Measurements from ENCODE around the gene FAM221B.
A peak's percentile ranks its signal among the peaks of the same experiment; 100 is the strongest.

The FAM221B gene

DNA sequence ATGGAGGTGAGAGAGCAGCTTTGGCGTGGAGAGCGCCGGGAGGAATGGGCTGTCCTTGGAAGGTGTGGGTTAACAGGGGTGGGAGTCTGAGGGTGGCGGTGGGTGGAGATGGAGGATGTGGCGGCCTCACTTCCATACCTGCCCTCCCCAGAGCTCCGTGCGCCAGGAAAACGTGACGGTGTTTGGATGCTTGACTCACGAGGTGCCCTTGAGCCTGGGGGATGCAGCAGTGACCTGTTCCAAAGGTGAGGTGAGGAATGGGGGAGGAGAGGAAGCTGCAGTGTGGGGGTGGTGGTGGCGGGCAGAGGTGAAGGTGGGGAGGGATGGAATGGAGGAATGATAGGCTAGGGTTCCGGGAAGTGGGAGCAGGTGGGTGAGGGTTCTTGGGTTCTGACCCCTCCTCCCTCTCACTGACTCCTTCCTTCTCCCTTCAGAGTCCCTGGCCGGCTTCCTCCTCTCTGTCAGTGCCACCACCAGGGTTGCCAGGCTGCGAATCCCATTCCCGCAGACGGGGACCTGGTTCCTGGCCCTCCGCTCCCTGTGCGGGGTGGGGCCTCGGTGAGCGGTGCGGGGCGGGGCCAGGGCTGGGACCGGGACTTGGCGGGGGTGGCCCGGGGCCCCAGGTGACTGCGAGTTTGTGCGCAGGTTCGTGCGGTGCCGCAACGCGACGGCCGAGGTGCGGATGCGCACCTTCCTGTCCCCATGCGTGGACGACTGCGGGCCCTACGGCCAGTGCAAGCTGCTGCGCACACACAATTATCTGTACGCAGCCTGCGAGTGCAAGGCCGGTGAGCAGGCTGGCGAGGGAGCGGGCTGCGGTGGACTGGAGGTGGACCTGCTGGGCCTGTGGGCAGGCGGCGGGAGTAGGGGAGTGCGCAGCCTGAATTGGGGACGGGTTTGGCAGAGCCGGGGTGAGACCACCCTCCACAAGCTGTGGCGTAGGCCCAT is 17.6 kb upstream of the FAM221B start:
- no peak for DNase-seq

DNA sequence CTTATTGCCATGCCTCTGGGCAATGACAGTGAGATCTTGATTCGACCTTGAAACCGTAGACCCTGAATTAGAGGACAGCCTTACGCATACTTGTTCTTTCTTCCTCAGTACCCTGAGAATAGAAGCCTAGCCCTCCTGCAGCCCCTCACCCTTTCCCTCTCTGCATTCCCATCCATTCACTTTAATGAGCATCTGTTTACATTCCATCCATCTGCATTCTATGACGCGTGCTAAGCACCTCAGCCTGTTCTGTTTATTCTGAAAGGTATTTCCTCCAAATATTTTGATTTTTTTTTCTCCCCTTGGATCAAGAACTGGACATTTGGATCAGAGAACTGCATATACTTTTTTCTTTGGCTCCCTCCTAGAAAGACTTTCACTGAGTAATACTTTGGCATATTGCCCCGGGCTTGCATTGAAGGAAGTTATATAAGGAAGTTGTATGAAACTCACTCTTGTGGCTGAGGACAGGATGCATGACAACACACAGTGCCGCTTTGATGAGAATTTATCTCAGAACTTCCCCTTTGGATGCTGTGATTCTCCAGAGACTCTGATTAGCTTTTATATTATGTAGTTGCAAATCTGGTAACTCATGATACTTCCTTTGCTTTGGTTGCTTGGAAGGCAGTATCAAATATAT is 16.2 kb upstream of the FAM221B start:
- DNase-seq: peak; percentile 61

DNA sequence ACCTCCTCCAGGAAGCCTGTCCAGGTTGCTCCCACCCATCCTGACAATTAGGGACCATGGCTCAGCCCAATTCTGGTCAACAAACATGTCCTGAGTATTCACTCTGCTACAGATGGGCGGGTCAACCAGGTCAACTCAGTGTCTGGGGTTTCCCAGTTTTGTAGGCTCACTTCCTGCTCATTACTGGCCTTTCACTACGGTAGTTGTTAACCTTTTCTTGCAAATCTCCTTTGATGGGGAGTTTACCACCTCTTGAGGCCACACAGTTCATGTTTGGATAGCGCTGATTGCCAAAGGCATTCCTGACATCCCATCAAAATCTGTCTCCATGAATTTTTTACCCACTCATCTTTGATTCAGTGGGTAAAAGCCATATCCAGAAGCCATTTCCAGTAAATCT is 14.3 kb upstream of the FAM221B start:
- no peak for DNase-seq

DNA sequence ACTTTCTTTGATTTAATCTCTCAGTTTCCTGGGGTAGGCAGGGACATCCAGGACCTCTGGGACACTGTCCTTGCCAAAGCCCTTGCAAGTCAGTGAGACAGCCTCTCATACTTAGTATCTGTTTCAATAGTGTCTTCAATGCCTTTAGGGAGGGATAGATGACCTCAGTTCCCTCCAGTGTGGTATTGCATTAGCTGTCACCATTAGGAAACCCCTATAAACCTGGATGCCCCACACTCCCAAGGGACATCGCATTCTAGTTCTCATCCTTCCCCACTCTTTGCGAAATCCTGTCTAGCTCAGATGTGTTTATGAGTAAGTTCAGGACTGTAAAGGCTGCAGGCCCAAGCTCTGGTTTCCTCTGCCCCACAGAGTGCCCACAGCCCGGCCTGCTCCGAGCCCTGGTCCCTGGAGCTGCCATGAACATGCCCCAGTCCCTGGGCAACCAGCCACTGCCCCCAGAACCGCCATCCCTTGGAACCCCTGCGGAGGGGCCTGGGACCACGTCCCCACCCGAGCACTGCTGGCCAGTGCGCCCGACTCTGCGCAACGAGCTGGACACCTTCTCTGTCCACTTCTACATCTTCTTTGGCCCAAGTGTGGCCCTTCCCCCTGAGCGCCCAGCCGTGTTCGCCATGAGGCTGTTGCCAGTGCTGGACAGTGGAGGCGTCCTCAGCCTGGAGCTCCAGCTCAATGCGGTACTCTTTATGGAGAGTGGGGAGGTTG is 13.7 kb upstream of the FAM221B start:
- no peak for DNase-seq

DNA sequence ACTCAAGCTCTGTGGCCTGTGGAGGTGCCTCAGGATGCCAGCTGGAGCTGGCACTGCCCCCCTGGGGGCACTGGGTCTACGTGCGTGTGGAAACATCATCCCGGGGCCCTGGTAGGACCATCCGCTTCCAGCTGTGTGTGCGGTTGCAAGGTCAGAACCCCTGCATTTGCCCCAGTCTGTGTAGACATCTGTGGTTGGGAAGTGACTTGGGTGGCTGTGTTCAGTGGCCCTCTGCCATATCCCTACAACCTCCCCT is 13.0 kb upstream of the FAM221B start:
- no peak for DNase-seq

DNA sequence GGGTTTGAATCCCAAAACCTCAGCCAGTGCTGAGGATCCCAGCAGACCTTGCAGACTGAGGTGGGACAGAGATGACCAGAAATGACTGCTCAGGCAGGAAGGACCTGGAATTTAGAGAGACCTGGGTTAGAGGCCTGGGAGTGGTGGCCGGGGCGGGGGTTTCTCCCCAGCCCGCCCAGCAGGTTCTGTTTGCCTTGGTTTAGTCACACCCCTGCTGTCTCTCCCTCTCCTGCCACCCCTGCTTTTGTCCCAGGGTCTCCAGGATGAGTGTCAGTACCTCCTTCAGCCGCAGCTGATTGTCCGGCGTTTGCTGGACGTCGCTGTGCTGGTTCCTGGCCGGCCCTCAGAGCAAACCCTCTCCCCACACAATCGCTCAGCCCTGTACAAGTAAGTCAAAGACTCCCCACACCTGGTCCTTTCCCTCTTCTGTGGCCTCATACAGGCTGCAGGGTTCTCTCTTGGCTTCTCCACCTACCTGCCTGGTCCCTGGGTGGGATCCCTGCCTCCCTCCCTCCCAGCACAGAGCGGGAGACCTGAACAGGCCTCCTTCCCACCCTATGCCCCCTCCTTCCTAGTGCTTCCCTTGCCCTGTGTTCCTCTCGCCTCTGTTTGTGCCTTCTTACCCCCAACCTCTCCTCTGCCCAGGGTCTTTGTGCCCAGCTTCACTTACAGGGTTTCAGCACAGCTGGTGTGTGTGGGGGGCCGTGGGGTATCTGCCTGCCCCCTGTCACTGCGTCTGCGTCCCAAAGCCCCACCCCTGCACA is 12.5 kb upstream of the FAM221B start:
- DNase-seq: no peak

DNA sequence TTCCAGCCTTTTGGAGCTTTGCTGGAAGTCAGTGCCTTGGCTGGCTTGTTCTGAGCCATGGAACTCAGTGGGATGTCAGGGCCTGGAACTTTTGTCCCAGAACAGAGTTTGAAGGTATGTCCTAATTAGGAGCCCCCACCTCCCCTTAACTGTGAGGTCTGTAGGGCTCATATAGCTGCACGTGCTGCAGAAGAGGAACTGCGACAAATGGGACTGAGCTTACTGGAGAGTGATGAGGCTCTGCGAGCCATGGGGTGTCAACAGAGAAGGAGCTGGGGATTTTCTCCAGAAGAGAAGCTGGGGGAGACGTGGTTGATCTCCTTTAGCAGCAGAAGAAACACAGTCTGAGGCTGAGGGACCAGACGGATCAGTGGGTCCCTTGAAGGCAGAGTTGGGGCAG is 11.4 kb upstream of the FAM221B start:
- DNase-seq: no peak

DNA sequence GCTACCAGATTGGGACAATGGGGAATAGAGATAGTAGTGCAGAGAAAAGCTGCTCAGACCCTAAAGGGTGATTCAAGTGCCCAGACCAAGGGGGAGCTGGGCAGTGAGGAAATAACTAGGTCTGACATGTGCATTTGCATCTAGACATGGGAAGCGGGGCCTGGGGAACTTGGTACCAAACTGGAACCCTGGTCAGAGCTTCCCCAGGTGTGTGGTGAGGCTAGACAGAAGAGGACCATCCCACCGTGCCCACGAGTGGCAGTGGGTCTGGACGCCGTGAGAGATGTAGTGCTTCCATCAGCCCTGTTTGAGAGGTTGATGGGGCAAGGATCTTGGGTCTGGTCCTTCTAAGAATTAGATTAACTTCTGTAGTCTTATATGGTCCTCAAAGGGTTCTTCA is 8.1 kb upstream of the FAM221B start:
- no peak for DNase-seq

DNA sequence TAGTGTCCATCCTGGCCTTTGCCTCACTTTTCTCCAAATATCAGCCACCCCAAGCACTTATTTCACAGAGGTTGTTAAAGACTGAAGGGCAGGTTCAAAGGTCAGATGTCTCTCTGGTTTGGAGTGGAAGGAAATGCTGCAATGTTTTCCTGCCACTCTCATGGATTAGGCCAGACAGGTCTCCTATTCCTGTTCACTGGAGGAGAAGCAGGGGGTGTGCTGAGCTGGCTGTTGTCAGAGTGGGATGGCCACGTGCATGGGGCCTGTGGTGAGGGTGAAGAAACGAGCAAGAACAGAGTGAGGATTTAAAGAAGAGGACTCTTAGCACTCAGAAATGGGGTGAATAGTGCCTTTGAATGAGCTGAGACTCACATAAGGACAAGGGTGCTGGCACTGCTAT is 7.2 kb upstream of the FAM221B start:
- DNase-seq: no peak

DNA sequence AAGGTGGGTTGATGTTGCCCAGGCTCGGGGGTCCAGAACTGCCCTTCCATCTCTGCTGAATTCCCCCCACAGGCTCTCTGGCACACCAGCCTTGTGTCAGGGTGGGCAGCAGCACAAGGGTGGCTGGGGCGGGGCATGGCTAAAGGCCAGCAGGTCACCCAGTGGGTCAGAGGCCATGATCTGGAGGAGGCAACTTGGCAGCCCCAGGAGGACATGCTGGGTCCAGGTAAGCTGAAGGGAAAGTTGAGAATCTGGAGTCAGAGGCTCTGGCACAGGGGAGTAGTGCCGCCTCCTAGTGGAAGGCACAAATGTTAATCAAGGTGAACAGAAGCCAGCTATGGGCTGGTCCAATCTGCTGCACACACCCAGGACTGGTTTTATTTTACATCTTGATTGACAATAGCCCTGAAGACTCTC is 6.7 kb upstream of the FAM221B start:
- DNase-seq: no peak

DNA sequence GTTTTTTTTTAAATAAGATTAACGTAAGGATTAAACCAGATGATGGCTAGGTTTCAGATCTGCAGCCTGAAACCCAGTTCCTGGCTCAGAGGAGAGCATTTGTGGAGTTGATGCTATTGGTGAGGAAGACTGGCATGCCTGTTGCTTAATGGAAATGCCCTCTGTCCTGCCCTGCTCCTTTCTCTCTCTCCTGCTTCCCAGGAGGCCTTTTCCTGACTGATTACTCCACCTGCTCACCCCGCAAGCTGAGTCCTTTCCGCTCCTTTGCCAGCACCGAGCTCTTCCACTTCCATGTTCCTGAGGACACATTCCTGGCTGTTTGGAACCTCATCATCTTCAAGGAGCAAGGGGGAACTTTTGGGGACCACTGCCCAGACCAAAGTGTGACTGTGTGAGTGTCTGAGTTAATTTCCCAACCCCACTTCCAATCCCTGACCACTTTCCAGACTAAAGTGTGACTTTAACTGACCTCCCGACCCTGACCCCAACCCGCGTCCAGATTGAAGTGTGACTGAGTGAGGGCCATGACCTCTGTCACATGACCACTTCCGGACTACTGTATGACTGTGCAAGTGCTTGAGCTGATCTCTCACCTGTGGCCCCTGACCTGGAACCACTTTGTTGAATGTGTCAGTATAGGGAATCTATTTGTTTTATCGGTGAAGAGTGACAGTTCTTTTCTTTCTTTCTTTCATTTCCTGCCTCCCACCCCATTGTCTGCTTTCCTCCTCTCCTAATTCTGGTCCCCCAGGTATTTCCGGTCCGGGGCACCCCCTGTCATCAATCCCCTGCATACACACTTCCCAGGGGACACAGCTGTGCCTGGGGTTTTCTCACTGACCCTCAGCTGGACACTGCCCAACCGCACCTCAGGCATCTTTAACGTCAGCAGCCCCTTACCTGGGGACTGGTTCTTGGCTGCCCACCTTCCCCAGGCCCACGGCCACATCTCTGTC is 6.0 kb upstream of the FAM221B start:
- DNase-seq: no peak

DNA sequence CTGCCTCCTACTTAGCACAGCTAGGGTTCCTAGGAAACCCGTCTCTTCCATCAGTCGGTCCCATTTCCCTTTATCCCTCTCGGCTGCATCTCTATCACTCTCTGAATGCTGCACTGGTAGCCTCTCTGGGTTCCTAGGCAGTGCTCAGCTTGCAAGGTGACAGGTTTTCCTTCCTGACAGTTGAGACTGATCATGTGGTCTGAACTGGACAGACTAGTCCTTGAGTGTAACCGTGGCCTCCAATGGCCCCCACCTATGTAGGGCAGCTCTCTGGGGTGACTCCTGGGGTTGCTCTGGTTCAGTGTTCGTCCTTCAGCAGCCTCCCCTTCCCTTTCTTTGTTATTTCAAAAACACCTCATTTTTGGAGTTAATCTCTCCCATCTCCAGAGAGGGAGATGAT is 4.3 kb upstream of the FAM221B start:
- no peak for DNase-seq

DNA sequence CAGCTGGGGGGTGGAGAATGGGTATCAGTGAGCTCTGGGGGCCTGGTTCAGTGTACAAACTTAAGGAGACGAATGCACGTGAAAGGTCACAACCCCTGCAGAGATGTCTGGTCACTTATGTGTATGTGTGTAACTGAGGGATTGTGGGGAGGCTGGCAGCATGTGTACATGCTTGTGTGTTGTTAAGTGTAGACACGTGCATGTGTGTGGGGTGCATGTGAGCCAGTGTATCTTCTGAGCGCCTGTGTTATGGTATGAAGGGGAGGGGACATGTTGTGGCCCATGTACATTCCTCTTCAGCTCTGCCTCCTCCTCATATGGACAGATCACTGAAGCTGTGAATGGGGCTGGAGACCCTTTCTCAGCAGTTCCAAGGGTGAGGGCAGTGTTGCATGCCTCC is 2.5 kb upstream of the FAM221B start:
- no peak for DNase-seq

DNA sequence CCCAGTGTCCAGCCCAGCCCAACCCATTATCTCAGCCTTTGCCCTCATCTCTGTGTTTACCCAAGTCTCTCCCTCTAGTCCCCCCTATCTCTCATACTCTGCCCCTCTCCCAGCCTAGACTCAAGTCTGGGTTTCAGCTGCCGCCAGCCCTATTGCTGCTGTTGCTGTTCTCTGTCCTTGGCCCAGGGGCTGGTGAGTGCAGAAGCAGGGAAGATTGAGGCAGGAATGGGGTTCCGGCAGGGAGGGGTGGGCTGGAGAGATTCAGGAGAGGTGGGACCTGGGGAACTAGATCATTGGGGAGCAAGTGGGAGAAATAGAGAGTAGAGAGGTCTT is 1.2 kb upstream of the FAM221B start:
- DNase-seq: no peak

DNA sequence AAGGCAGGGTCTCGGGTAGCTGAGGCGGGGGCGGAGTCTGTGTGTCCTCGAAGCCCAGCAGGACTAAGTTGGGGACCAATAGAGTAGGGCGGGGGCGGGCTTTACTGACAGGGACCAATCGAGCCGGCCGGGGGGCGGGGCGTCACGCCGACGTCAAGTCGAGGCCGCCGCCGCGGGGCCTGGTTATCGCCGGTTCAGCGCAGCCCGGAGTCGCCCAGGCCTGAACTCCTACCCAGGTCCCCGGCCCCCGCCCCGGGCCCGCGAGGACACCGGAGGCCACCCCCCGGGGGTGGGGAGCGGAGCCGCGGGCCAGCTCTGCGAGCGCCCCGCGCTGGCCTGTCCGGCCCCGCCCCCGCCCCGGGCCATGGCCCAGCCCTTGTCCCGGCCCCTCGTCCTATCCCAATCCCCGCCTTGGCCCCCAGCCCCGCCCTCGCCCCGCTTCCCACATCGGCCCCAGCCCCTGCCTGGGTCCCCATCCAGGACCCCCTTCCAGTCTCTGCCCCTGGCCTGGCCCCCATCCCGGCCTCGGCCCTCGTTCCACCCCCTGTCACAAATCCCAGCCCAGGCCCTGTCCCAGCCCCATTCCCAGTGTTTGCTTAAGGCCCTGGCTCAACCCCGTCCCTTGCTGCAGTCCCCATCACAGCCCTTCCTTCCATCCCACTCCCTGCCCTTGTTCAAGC is 692 bp upstream of the FAM221B start, which contains the start of gene TMEM8B:
Gene TMEM8B, plus strand, starts transcription at position 145 of the 680 bp plus-strand sequence. Its CDS starts 220 bp downstream, at position 365.
- DNase-seq: peak; percentile 94

DNA sequence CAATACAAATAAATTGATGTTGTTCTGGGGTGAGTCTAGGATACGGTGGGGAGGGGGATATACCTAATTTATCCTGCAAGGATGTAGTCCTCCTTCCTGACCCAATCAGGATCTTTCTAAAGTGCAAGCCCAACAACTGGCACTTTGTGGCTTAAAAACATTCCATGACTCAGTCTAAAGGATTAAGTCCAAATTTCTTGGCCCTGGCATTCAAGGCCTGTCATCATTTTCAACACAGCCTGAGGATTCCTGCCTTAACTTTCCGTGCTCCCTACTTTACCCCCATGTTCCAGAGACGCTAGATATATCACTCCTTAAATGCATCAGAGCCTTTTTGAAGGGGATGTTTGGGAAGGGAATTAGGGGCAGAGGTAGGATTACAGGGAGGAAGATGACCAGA is 1.0 kb downstream of the FAM221B start:
- DNase-seq: no peak

DNA sequence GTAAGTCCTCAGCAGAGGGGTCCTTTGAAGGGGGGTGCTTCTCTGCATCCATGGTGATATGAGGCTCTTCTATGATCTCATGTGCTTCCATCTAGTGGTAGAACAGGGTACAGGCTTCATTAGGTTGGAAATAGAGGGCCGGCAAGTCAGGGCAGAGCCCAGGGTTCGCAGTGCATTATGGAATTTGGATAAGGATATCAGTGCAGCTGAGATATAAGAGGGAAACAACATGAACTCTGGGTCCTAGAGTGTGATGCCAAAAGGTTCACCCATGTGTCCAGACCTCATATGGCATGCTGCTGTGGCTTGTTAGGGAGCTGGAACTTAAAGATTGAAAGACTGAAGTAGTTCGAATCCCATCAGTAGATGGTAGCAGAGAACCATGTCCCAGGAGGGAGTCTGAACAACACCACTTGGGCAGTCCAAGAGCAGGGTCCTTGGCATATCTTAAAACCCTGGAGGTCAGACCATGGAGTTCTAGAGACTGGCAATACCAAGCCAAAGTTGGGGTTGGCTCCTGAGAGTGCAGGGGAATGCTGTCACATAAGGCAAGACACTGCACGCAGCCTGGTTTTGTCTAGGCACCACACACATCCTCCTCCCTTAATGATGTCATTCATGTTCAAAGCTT is 2.3 kb downstream of the FAM221B start:
- peak; percentile 72 for DNase-seq

DNA sequence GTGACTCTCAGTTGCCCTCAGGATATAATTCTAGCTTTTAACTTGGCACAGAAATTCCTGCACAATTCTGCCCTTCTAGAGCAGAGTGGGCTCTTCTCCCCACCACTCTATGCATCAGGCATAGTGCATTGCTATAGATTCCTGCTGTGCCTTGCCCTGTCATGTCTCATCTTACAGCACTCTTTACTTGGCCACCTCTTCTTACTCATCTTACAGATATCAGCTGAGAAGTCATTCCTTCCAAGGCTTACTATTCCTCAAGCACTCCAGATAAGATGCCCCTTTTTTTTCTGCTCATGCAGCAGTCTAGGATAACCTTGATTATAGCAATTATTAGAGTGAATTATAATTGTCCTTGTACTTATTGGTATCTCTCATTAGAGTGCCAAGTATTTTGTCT is 5.6 kb downstream of the FAM221B start:
- no peak for DNase-seq

DNA sequence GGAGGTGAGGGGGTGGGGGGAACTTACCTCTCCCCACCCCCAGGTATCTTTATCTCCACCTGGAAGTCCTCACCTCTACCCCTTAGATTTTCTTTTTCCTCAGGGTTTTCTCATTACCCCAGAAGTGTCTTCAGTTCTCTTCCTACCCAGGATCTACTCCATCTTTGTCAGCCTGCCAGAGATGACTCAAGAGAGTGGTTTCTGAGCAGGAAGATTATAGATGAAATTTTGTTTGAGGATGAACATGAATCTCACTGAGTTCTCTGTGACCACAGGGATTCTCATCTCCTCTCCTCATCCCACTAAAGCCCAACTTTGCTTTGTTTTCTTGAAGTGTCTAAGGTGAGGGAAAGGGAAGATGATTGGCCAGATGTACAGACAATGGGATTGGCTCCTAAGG is 8.5 kb downstream of the FAM221B start:
- no peak for DNase-seq

DNA sequence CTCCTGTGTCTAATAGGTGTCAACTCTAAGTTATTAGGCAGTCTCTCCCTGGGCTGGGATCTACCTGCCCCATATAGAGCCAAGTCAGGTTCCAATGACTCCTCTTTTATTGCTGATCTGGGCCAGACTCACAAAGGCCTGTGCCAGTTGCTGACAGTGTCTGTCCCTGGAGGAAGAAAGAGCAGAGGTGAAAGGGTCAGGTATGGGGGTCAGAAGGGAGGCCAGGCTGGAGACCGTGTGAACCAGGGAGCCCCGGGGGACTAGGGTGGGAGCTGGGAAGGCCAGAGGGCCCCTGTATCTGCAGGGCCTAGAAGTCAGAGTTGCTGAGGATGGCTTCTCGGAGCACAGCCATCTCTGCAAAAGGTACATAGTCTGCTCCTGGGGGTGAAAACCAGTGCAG is 10.2 kb downstream of the FAM221B start:
- DNase-seq: no peak

DNA sequence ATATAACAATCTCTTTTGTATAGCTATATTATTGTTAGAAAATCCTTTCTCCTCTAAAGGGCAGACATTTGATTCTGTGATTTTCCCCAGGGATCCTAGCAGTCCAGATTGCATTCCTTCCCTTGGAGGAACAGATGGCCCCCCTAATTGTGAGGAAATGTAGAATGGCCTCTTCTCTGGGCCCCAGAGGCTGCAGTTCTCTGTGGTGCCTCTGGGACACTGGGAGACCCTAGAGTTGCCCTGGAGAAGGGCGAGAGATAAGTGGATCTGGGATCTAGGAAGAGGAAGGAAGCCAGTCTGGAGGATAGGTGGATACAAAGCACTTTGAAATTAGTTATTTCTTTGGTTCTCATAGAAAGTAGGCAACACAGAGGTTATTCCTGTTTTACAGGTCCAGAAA is 11.8 kb downstream of the FAM221B start:
- no peak for DNase-seq
